ENCODE results near the gene SELP.

DNA sequence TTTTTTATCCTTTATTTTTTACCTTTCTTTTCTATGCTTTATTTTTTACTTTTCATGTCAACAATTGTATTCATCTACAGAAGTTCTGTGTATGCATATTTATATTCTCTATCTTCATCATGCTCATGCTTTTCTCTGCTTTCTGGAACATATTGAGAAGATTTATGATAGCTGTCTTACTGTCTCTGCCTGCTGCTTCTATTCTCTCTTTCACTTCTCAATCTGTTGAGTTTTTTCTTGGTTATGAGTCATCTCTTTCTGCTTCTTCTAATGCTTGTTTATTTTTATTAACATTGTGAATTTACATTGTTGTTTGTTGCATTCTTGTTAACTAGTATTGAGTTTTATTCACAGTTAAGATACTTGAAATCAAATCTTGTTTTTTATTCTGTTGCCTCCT lies 66.3 kb downstream of the SELP start:
- TF ChIP-seq, protein P1, sequence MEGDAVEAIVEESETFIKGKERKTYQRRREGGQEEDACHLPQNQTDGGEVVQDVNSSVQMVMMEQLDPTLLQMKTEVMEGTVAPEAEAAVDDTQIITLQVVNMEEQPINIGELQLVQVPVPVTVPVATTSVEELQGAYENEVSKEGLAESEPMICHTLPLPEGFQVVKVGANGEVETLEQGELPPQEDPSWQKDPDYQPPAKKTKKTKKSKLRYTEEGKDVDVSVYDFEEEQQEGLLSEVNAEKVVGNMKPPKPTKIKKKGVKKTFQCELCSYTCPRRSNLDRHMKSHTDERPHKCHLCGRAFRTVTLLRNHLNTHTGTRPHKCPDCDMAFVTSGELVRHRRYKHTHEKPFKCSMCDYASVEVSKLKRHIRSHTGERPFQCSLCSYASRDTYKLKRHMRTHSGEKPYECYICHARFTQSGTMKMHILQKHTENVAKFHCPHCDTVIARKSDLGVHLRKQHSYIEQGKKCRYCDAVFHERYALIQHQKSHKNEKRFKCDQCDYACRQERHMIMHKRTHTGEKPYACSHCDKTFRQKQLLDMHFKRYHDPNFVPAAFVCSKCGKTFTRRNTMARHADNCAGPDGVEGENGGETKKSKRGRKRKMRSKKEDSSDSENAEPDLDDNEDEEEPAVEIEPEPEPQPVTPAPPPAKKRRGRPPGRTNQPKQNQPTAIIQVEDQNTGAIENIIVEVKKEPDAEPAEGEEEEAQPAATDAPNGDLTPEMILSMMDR (conservative IDR thresholded peaks at IDR 0.05; ENCODE audit: low read length) = no peak
- no peak for TF ChIP-seq EZH2phosphoT487 (IDR thresholded peaks at IDR 0.05; ENCODE audit: borderline replicate concordance)
